Esophagus squamous epithelium (tissue), 5 donors: ENCODE measurements around the gene CAPN2. TPM values are rescaled to one million over a fixed set of nuclear protein-coding genes. Genes with fewer than 3 reads are reported as not detected.
A peak's percentile ranks its signal among the peaks of the same experiment; 100 is the strongest.

Experiments used
- DNase-seq: peaks from one replicate; lab custom pipeline; 2025; lab: John Stamatoyannopoulos, UW
- H3K27ac ChIP-seq, 4 donors: fragments of 200-600 bp; sonication (generic); one replicate each; pipeline ENCODE4 v1.5.1; 2016 to 2019; ENCODE audit warnings: mild to moderate bottlenecking in 1 of 4
- H3K27me3 ChIP-seq, 4 donors: fragments of 200-600 bp; sonication (generic); 1 replicate in 3 of 4; 2 replicates in 1 of 4; pipeline versions ENCODE4 v1.5.1 to v1.6.0; 2017 to 2021; ENCODE audit warnings: antibody characterized with exemption in 1 of 4
- H3K36me3 ChIP-seq, 3 donors: fragments of 200-600 bp; sonication (generic); one replicate each; pipeline ENCODE4 v1.5.1; 2016 to 2019
- H3K4me1 ChIP-seq, 3 donors: fragments of 200-600 bp; sonication (generic); one replicate each; pipeline ENCODE4 v1.5.1; 2017 to 2019
- H3K4me3 ChIP-seq, 4 donors: fragments of 200-600 bp; sonication (generic); 1 replicate in 3 of 4; 2 replicates in 1 of 4; pipeline ENCODE4 v1.5.1; 2016 to 2019; ENCODE audit warnings: mild to moderate bottlenecking in 2 of 4, moderate library complexity in 1 of 4
- H3K9me3 ChIP-seq, 3 donors: fragments of 200-600 bp; sonication (generic); one replicate each; pipeline ENCODE4 v1.5.1; 2016 to 2019
- CTCF ChIP-seq, 6 experiments: fragments of 450-650 bp in 4 of 6; fragments of 200-600 bp in 2 of 6; sonication (generic) in 2 of 6; IDR thresholded peaks; one replicate each; pipeline ENCODE4 v1.5.1; 2016 to 2019; ENCODE audit warnings: antibody characterized with exemption in 6 of 6, mild to moderate bottlenecking in 4 of 6, moderate library complexity in 4 of 6
- POLR2A ChIP-seq, 4 donors: fragments of 450-650 bp; IDR thresholded peaks; one replicate each; pipeline ENCODE4 v1.6.1; 2017; ENCODE audit warnings: antibody characterized with exemption in 4 of 4, mild to moderate bottlenecking in 4 of 4, moderate library complexity in 3 of 4
- WGBS, 2 donors: methylation state at CpG; one replicate each; pipeline ENCODE4 v1.1.5; 2018; 5-methylcytosine and 5-hydroxymethylcytosine counted together
- intact Hi-C: fragments of 100-400 bp; cut with DNase I; formaldehyde crosslinking; loops from one replicate; pipeline ENCODE4 v1.15.0; 2022
- total RNA-seq, 4 donors: library from RNA; depleted of rRNA; stranded (reverse); fragments of >200 nt; gene quantifications; one replicate each; pipeline ENCODE4 v1.1.0, GENCODE V29; 2016
- donor health status: DM: yes; HTN: yes; CAD: no.

The CAPN2 gene
- total RNA-seq, 4 donors from 2014 or later, result 145 to 234 (median 177) TPM

- no peak overlapping the region for H3K27ac ChIP-seq
- no peak for DNase-seq
- 71% methylated on average over 7 of the region's 9 CpGs; no CpG with 5 or more reads in 1 of the 2 donors for WGBS, 2 donors
- TF ChIP-seq CTCF (IDR thresholded peaks at IDR 0.05), result no peak
- H3K27me3 ChIP-seq, result no peaks in the 10 kb centered on the region
- no peaks in the 10 kb centered on the region for H3K4me1 ChIP-seq
- no peaks in the 10 kb centered on the region for H3K9me3 ChIP-seq
- intact Hi-C loops, result no loop called here
- peaks cover 21 to 86% (median 39%) of the 10 kb centered on the region in 3 donors for H3K36me3 ChIP-seq
- H3K4me3 ChIP-seq, result no peak overlapping the region
These were observed 52.8 kb downstream of the CAPN2 start for GRCh38 chr1:223765036-223765718.

DNA sequence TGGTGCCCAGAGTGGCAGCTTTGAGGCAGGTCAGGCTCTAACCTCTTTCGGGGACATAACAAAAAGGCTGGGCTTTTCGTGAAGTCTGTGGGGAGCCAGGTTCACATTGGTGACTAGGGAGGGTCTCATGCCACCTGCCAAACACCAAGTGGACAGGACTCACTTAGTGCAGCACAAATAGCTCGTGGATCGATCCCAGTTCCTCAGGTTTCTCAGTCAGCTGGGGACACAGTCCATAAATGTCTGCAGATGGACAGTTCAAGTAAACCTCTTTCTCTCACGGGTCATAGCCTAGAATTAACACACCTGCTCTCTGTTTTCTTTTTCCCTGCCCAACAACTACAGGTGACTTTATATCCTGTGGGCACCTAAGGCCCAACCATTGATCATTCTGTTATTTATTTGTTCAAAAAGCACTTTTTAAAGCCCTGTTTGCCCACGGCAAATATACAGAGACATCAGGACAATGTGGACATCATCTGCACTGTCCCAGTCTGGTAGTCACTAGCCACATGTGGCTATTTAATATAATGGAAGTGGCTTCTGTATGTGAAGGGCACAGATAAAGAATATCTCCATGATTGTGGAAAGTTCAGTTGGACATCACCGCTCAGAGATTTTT is 53.5 kb downstream of the CAPN2 start:
- intact Hi-C loops, result no loop called here
- DNase-seq, result no peak
- H3K4me1 ChIP-seq, result peaks cover under 1 to 5% (median 3%) of the 10 kb centered on the region in 3 donors
- H3K9me3 ChIP-seq, result no peaks in the 10 kb centered on the region
- no peak overlapping the region for H3K27ac ChIP-seq
- 69 to 74% methylated on average over 6 to 7 of the region's 7 CpGs for WGBS, 2 donors
- no peaks in the 10 kb centered on the region for H3K27me3 ChIP-seq
- TF ChIP-seq CTCF (IDR thresholded peaks at IDR 0.05), result no peak
- H3K4me3 ChIP-seq, result no peak overlapping the region
- peaks cover 21 to 86% (median 39%) of the 10 kb centered on the region in 3 donors for H3K36me3 ChIP-seq

- intact Hi-C loops, result no loop called here
- Histone ChIP-seq H3K27me3 (no peaks in the 10 kb centered on the region), H3K9me3 (no peaks in the 10 kb centered on the region), H3K27ac (peak overlapping the region; percentile 40 to 83 (median 66)), H3K4me3 (no peak overlapping the region), H3K36me3 (peaks cover 16 to 86% (median 39%) of the 10 kb centered on the region in 3 donors), H3K4me1 (peaks cover 7 to 27% (median 12%) of the 10 kb centered on the region in 3 donors)
- DNase-seq, result no peak
- 92% methylated on average over 6 to 9 of the region's 9 CpGs for WGBS, 2 donors
- no peak for TF ChIP-seq POLR2A (IDR thresholded peaks at IDR 0.05)
- no peak for TF ChIP-seq CTCF (IDR thresholded peaks at IDR 0.05)
These were observed 58.4 kb downstream of the CAPN2 start for GRCh38 chr1:223770621-223771315.

- no peak for TF ChIP-seq CTCF (IDR thresholded peaks at IDR 0.05)
- H3K27ac ChIP-seq, result peak overlapping the region; percentile 40 to 83 (median 66)
- peaks cover 16 to 86% (median 39%) of the 10 kb centered on the region in 3 donors for H3K36me3 ChIP-seq
- DNase-seq, result no peak
- peaks cover 7 to 33% (median 12%) of the 10 kb centered on the region in 3 donors for H3K4me1 ChIP-seq
- H3K27me3 ChIP-seq, result no peaks in the 10 kb centered on the region
- H3K4me3 ChIP-seq, result no peak overlapping the region
- H3K9me3 ChIP-seq, result no peaks in the 10 kb centered on the region
- 56% methylated on average over 2 of the region's 2 CpGs for WGBS, 2 donors
- intact Hi-C loops, result no loop called here
These were observed 59.1 kb downstream of the CAPN2 start for GRCh38 chr1:223771469-223771813.
